ENCODE data around the gene RAB3C. TPM values are rescaled to one million over a fixed set of nuclear protein-coding genes. Genes with fewer than 3 reads are reported as not detected.

RAB3C gene
- total RNA-seq = 230 TPM

DNA sequence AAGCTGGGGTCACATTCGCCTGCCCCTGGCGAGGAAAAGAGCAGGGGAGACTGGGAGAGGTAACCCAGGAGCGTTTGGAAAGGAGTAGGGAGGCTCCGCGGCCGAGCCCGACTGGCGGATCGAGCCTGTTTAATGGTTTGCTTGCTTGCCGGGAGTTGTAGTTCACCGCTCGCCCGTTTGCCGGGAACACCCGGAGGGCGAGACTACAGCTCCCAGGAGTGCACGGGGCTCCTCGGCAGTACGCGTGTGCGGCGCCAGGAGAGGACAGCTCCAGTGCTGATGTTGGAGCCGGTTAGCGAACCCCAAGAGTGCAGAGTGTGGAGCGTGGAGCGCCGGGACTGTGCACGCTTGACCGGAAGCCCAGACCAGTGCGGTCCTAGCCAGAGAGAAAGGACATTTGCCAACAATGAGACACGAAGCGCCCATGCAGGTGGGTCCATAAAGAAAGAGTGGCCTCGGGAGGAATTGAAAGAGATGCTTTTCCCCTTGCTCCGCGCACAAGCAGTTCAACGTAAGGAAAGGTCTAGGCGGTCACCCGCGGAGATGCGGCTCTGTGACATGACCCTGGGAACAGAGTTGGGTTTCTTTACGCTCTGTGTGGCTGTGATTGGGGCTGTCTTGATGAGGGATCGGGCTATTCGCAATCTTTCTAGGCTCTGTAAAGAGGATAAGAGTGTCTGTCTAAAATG, at the start of gene RAB3C:
Gene RAB3C (plus strand): TSS at position 273 of the 689 bp plus-strand sequence. CDS start 134 bp downstream, at position 407.

Other genes with a start within 250 kb of the RAB3C start
- 418 TPM for gene PLK2, start 123.0 kb upstream of the RAB3C start, total RNA-seq
- 0.92 TPM for gene GAPT, start 91.6 kb upstream of the RAB3C start, total RNA-seq

Data from diencephalon (tissue), 1 donor.